Endothelial cell of umbilical vein (primary cell): ENCODE measurements around the gene COG5. TPM values are rescaled to one million over a fixed set of nuclear protein-coding genes. Genes with fewer than 3 reads are reported as not detected.

Source experiments
- BruUV-seq: library from RNA; stranded (reverse); fragments of 400-500 nt; replicated peaks from 2 replicates; lab custom pipeline; 2021; lab: Mats Ljungman, UMichigan
- CTCF ChIA-PET: fragments of 300-600, 350-600 bp; sonication (Branson Sonifier 250); formaldehyde crosslinking; loops from one replicate; lab custom pipeline; 2021; ENCODE audit warnings: antibody characterized with exemption, inconsistent platforms; lab: Charles Lee
- POLR2A ChIA-PET: fragments of 300-600, 350-600 bp; sonication (Branson Sonifier 250); formaldehyde crosslinking; loops from one replicate; lab custom pipeline; 2021; ENCODE audit warnings: antibody characterized with exemption, inconsistent platforms; lab: Charles Lee
- DNase-seq: peaks from one replicate; pipeline ENCODE4 v3.0.0-alpha.2; 2011; ENCODE audit warnings: low read depth, low spot score
- FAIRE-seq: peaks from 2 replicates; lab custom pipeline; 2011; peaks lifted over from hg19 to GRCh38; lab: Jason Lieb, UNC
- H2AFZ ChIP-seq: 2 replicates; pipeline ENCODE4 v1.6.0; 2012; ENCODE audit warnings: low read depth, low read length, control low read depth, inconsistent platforms
- H3K27ac ChIP-seq: 2 replicates; pipeline ENCODE4 v1.5.1; 2011; ENCODE audit warnings: low read depth, mild to moderate bottlenecking, control low read depth, low read length, moderate library complexity; ENCODE audit not compliant: insufficient read depth
- H3K27me3 ChIP-seq, 2 experiments: 2 replicates each; pipeline versions ENCODE4 v1.6.0 to v1.6.1; 2011; ENCODE audit warnings: low read length in 2 of 2, mixed read lengths in 1 of 2; ENCODE audit not compliant: control insufficient read depth in 2 of 2, insufficient read depth in 2 of 2
- H3K36me3 ChIP-seq, 2 experiments: 2 replicates in 1 of 2; 3 replicates in 1 of 2; pipeline ENCODE4 v1.5.1; 2011; ENCODE audit warnings: low read length in 2 of 2, mild to moderate bottlenecking in 1 of 2, moderate library complexity in 1 of 2; ENCODE audit not compliant: control insufficient read depth in 2 of 2, insufficient read depth in 2 of 2; ENCODE audit errors: extremely low read depth in 1 of 2
- H3K4me1 ChIP-seq: 3 replicates; pipeline ENCODE4 v1.5.1; 2011; ENCODE audit warnings: mild to moderate bottlenecking, low read length; ENCODE audit not compliant: control insufficient read depth, insufficient read depth; ENCODE audit errors: extremely low read depth
- H3K4me2 ChIP-seq: 2 replicates; pipeline ENCODE4 v1.6.1; 2011; ENCODE audit warnings: low read length, control low read depth, mixed read lengths; ENCODE audit not compliant: insufficient read depth
- H3K4me3 ChIP-seq, 3 experiments: fragments of 200-600 bp in 1 of 3; sonication (generic), shearing (Covaris generic) in 1 of 3; replicated peaks in 1 of 3; 2 replicates each; pipeline ENCODE4 v1.5.1; 2011 to 2016; ENCODE audit warnings: control low read depth in 3 of 3, low read length in 3 of 3, mild to moderate bottlenecking in 2 of 3, inconsistent platforms in 1 of 3, low read depth in 1 of 3, moderate library complexity in 1 of 3; ENCODE audit not compliant: insufficient read depth in 1 of 3
- H3K79me2 ChIP-seq: 2 replicates; pipeline ENCODE4 v1.6.0; 2012; ENCODE audit warnings: low read length, inconsistent platforms; ENCODE audit not compliant: control insufficient read depth, insufficient read depth
- H3K9ac ChIP-seq: replicated peaks from 2 replicates; pipeline ENCODE3; 2011; ENCODE audit warnings: low read length, control low read depth; ENCODE audit not compliant: insufficient read depth; ENCODE audit errors: extremely low read depth
- H3K9me1 ChIP-seq: replicated peaks from 3 replicates; pipeline ENCODE4 v1.6.0; 2011; ENCODE audit warnings: mild to moderate bottlenecking, low read length; ENCODE audit not compliant: control insufficient read depth, insufficient read depth; ENCODE audit errors: extremely low read depth
- H3K9me3 ChIP-seq: replicated peaks from 2 replicates; pipeline ENCODE4 v1.5.1; 2012; ENCODE audit warnings: low read length, inconsistent platforms; ENCODE audit not compliant: control insufficient read depth, insufficient read depth
- H4K20me1 ChIP-seq: replicated peaks from 2 replicates; pipeline ENCODE3; 2011; ENCODE audit warnings: mild to moderate bottlenecking, low read length; ENCODE audit not compliant: control insufficient read depth, insufficient read depth; ENCODE audit errors: extremely low read depth
- CTCF ChIP-seq, 2 donors: IDR thresholded peaks; 1 replicate in 1 of 2; 2 replicates in 1 of 2; pipeline ENCODE4 v1.5.1; 2011; ENCODE audit warnings: low read length in 2 of 2, mild to moderate bottlenecking in 2 of 2, moderate library complexity in 2 of 2, control low read depth in 1 of 2, inconsistent platforms in 1 of 2, low read depth in 1 of 2; ENCODE audit not compliant: insufficient read depth in 1 of 2; ENCODE audit errors: extremely low read depth in 1 of 2
- EZH2 ChIP-seq: IDR thresholded peaks from 2 replicates; pipeline ENCODE4 v1.6.1; 2012; ENCODE audit warnings: borderline replicate concordance, low read depth, mild to moderate bottlenecking, moderate library complexity, low read length, inconsistent platforms; ENCODE audit not compliant: severe bottlenecking
- FOS ChIP-seq: IDR thresholded peaks from 2 replicates; pipeline ENCODE4 v1.6.1; 2011; ENCODE audit warnings: mild to moderate bottlenecking, low read length, moderate library complexity, borderline replicate concordance; ENCODE audit not compliant: insufficient read depth
- GATA2 ChIP-seq: IDR thresholded peaks from 2 replicates; pipeline ENCODE4 v1.7.0; 2011; ENCODE audit warnings: low read depth, mild to moderate bottlenecking, moderate library complexity, mixed read lengths, low read length; ENCODE audit not compliant: insufficient read length, insufficient read depth
- JUN ChIP-seq: IDR thresholded peaks from 2 replicates; pipeline ENCODE4 v1.6.1; 2011; ENCODE audit warnings: borderline replicate concordance, low read depth; ENCODE audit not compliant: insufficient read length, insufficient read depth
- MYC ChIP-seq: IDR thresholded peaks from one replicate; pipeline ENCODE4 v1.6.1; 2011; ENCODE audit warnings: mild to moderate bottlenecking, low read depth, low read length
- POLR2A ChIP-seq: IDR thresholded peaks from 2 replicates; pipeline ENCODE4 v1.6.1; 2012; ENCODE audit warnings: low read depth, mild to moderate bottlenecking, control low read depth, low read length
- POLR2AphosphoS5 ChIP-seq: IDR thresholded peaks from 2 replicates; pipeline ENCODE4 v1.6.1; 2012; ENCODE audit warnings: low read depth, mild to moderate bottlenecking, control low read depth, low read length, moderate library complexity; ENCODE audit not compliant: insufficient read depth
- dilution Hi-C: fragments of 300-500 bp; cut with MboI; formaldehyde crosslinking; loops from one replicate; pipeline ENCODE4 v1.15.0; 2019; ENCODE audit warnings: low sequenced_read_pairs; ENCODE audit not compliant: extremely low pct_ligation_motif_present
- intact Hi-C: fragments of 100-400 bp; cut with micrococcal nuclease; formaldehyde crosslinking; loops from one replicate; pipeline ENCODE4 v1.10.0; 2022
- polyA plus RNA-seq, 4 experiments: library from polyadenylated mRNA; depleted of rRNA in 3 of 4; stranded (reverse) in 3 of 4; unstranded in 1 of 4; fragments of >200 nt; gene quantifications; 2 replicates each; pipeline versions ENCODE4 v1.2.1 to v1.2.3, GENCODE V29; 2011 to 2012; ENCODE audit warnings: missing spikeins in 1 of 4
- total RNA-seq: library from RNA; stranded (reverse); gene quantifications from 2 replicates; pipeline ENCODE4 v1.2.3, GENCODE V29; 2021
- TF ChIP-seq, protein P1 (sequence below): IDR thresholded peaks from 2 replicates; pipeline ENCODE4 v1.6.1; 2011; ENCODE audit not compliant: insufficient read depth, insufficient read length

Gene COG5
- total and polyA plus RNA-seq, 2 donors (not counting 3 experiments of a cell fraction or from before 2014, with no cell fraction given) = 18.8 to 45.3 TPM

DNA sequence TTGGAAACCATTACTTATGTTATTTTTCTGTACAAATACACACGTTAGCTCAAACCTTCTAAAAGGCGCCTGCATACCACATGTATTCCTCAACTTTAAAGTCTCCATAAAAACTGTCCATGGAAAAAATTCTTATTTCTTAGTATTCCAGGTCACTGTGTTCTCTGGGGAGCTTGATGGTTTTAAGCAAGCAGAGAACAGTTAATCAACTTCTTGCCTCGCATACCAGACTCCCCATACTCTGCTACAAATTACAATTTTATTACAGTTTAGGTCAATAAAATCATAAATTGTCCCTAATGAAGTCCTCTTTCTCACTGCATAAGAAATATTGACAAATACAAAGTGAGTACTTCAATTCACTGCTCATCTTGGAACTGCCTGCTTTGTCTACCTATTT is 170.9 kb downstream of the COG5 start:
- H3K27me3 ChIP-seq = no peaks in the 10 kb centered on the region
- H2AFZ ChIP-seq = no peak overlapping the region
- no peak overlapping the region for H3K4me3 ChIP-seq
- no peaks in the 10 kb centered on the region for H3K9me3 ChIP-seq
- no peaks in the 10 kb centered on the region for H3K4me1 ChIP-seq
- DNase-seq (no peak), FAIRE-seq (no peak)
- intact Hi-C loops = no loop called here
- H4K20me1 ChIP-seq = no peaks in the 10 kb centered on the region
- TF ChIP-seq CTCF (IDR thresholded peaks at IDR 0.05; ENCODE audit: extremely low read depth in 1 of 2, insufficient read depth in 1 of 2, low read depth in 1 of 2, low read length in 2 of 2) (no peak), MYC (no peak), FOS (no peak), POLR2AphosphoS5 (no peak), POLR2A (no peak), JUN (no peak), EZH2 (no peak), GATA2 (no peak)
- TF ChIP-seq, protein P1, sequence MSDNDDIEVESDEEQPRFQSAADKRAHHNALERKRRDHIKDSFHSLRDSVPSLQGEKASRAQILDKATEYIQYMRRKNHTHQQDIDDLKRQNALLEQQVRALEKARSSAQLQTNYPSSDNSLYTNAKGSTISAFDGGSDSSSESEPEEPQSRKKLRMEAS = no peak
- dilution Hi-C loops = no loop called here
- POLR2A ChIA-PET = no interaction called here
- no peak overlapping the region for H3K9ac ChIP-seq
- H3K9me1 ChIP-seq = no peaks in the 10 kb centered on the region
- H3K27ac ChIP-seq = no peak overlapping the region
- BruUV-seq = no TSS peak
- H3K79me2 ChIP-seq = no peaks in the 10 kb centered on the region
- CTCF ChIA-PET = interaction anchor here (0.9 to 2.4 kb wide), 3 partner anchors 9 to 141 kb away, joined by 3 to 8 read pairs (median 3); no protein-coding TSS in a partner anchor
- no peak overlapping the region for H3K4me2 ChIP-seq
- H3K36me3 ChIP-seq = no peaks in the 10 kb centered on the region
